ENCODE results near the gene EN2.
"Not testable (repeated sequence)": the region's sequence is repeated elsewhere in the genome, so short reads cannot be mapped to it uniquely, and the experiment has no call there.

Gene EN2

DNA sequence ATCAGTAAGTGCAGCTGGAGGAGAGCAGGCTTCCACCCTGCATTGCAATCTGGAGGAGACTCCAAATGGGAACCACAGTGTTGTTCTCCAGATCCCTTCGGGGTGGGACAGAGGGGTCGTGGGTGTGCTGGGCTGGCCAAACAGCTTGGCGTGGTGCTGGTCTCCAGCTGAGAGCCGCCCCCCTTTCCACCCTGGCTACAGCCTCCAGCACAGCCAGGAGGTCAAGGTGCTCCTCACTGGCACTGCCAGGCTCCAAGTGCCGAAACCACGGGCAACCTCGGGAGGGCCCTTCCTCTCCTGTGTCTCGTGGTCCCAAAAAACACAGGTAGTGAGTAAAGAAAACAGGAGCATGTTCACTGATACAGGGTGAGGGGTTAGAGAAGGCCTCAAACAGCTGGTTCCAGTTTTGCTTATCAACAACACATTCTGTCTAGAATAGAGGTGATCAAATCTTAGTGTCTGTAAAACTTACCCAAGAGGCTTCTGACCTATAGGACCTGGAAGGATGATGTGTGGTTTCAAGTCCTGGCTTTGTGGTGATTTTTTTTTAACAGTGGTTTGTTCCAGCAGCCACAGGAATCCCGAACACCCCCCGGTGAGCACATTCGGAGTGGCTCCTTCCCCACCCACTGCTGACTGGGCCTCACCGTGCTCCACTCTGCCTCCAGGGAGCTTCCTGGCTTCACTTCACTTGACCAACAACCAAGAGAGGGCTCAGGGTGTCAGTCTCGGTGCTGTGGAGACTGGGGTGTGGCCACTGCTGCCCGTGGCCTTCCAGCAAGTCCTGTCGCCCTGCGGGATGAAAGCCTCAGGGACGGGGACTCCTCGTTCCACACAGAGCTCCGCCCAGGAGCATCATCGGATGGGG is 31.2 kb upstream of the EN2 start:
- no peak for DNase-seq

GRCh38 chr7:155427411-155428038 is 30.4 kb upstream of the EN2 start:
- no peak for DNase-seq

GRCh38 chr7:155428171-155428834 is 29.6 kb upstream of the EN2 start:
- no peak for DNase-seq

DNA sequence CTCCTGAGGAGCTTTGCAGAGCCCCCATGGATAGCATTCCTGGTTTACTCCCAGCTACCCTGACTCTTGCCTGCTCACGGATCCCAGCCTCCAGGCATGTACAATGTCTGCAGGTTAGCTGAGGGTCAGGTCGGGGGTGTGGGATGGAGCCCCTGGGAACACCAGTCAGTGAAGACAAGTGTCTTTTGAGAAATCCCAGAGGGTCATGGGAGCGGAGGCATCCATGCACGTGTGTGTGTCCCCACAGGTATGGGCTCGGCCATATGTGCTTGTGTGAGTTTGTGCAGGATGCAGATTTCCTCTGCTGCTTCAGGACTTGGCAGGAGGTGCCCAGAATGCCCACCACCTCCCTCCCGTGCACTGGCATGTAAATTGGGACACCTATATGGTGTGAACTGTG is 28.3 kb upstream of the EN2 start:
- no peak for DNase-seq

DNA sequence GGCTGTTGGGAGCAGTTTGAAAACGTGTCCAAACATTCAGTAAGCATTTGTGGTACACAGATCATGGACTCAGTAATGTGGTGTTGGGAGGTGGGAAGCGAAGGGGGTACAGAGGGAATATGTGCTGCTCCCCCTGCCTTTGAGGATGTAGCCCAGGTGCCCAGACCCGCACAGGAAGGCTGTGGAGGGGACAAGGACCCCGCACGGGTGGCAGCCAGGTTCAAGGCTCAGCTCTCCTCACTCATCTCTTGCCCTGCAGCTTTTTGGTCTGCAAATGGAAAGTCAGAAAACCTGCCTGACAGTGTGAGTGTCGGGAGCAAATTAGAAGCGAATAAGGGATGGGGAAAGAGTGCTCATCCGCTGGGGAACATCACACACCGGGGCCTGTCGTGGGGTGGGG is 27.3 kb upstream of the EN2 start:
- no peak for DNase-seq

DNA sequence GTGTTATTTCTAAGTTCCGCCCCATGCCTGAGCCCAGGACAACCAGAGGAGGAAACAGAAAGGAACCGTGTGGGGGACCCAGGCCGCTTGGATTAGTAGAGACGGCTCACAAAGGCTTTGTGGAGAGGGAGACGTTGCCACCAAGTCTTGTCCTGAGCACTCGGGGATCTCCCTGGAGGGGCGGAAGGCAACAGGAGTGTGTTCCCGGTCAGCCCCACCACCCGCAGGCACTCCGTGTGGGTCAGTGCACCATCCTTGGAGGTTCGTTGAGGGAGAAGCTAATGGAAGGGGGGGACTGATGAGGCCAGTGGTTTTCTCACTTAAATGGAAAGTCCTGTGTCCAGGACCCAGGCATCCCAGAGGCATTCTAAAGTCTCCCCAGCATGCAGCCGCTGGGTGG is 26.7 kb upstream of the EN2 start:
- DNase-seq: no peak

DNA sequence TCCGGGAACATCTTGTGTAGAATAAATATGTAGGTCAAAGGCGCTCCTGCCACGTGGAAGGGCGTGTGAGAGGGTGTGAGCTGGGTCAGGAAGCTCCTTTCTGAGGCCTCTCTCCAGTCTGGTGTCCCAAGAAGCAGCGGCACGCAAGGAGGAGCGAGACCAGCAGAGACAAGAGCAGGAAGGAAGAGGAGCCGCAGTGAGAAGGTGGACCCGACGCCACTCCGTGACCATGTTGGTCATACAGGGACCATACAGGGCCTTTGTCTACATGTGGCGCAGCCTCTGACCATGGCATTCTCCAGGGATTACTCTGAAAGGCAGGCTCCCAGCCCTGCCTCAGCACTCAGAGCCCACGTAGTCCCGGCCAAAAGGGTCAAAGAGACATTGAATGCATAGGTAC is 26.2 kb upstream of the EN2 start:
- no peak for DNase-seq

DNA sequence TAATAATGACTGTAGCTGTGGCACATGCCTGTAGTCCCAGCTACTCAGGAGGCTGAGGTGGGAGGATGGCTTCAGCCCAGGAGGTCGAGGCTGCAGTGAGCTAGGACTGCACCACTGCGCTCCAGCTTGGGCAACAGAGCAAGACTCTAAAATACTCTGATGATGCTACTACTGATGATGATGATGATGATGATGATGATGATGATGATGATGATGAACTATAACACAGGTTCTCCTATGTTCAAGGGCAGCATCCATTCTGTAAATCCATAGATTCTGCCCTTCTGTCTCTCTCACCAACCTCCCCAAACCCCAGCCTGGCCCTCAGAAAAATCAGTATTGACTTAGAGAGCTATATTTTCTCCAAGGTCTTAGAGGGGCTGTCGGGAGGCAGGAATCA is 22.8 kb upstream of the EN2 start:
- no peak for DNase-seq

DNA sequence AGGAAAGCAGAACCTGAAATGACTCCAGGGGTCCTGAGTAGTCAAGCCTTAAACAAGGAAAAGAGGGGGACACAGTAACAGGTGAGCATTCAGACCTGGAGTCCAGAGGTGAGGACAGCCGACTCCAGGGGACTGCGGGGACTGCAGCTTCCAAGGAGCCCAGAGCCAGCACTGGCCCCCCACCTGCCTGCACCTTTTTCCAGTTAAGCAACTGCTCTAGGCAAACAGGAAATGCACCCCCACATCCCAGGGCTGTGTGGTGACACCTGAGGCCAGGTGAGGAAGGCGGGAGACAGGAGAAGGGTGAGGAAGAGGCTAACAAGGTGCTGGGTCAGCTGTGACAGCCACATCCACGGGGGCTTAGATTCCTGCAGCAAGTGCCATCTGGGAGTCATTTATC is 20.1 kb upstream of the EN2 start:
- DNase-seq: no peak

GRCh38 chr7:155438777-155439176 is 19.2 kb upstream of the EN2 start:
- DNase-seq: no peak

DNA sequence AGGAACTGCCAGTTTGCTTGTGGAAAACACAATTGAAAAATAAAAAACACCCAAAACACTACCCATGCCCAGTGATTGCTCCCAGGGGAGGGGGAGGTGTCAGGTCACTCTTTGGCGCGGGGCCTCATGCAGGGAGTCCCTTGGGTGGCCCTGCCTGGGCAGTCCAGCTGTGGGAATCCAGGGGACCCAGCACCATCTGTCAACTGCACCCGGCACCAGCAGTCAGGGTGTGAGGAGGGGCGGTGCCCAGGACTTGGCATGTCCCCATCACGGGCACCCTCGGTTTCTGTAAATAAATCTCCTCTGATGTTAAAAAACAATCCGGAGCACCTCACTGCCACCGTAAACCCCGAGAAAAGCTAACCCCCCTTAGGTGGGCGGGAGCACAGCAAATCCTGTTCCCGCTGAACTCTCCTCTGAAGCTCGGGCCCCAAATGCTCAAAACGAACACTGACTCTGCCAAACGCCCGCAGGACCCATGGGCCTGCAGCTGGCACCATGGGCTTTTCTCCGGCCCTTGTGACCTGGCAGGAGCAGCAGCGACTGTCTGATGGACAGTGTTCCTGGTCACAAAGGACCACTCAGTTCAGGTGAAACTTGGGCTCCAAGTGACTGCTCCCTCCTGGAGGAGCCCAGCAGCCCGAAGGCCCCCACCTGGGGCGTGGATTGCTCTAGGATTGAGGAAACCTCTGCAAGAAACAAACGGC is 18.5 kb upstream of the EN2 start:
- DNase-seq: no peak

GRCh38 chr7:155440018-155440410 is 17.9 kb upstream of the EN2 start:
- no peak for DNase-seq

GRCh38 chr7:155441856-155442255 is 16.1 kb upstream of the EN2 start:
- DNase-seq: no peak

GRCh38 chr7:155444746-155445145 is 13.2 kb upstream of the EN2 start:
- no peak for DNase-seq

DNA sequence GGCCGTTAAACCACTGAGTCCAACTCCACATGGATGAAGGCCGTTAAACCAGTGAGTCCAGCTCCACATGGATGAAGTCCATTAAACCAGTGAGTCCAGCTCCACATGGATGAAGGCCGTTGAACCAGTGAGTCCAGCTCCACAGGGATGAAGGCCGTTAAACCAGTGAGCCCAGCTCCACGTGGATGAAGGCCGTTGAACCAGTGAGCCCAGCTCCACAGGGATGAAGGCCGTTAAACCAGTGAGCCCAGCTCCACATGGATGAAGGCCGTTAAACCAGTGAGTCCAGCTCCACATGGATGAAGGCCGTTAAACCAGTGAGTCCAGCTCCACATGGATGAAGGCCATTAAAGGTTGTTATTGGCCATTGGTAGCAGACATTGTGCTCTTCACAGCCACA is 12.3 kb upstream of the EN2 start:
- DNase-seq: not testable (repeated sequence)

- no peak for DNase-seq
Observed at GRCh38 chr7:155447603-155448002, 10.3 kb upstream of the EN2 start.

DNA sequence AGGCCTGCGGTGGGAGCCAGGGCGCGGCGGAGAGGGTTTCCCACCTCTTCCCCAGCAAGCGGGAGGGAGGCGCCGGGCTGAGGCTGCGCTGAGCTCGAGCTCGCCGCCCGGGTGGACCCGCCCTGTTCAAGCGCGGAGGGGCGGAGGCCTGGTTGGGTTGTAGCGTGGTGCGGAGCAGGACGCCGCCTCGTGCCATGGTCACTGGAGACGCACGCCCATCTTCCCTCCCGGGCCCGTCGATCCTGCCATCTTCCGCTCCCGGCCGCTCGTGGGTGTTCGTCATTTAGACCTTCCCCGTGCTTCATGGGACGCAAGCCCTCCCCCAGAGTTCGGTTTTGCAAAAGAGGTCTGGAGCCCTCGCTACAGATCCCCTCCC is 9.3 kb upstream of the EN2 start:
- DNase-seq: no peak

- no peak for DNase-seq
Observed at GRCh38 chr7:155449008-155449868, 8.7 kb upstream of the EN2 start.

- DNase-seq: no peak
Observed at GRCh38 chr7:155449869-155450557, 7.9 kb upstream of the EN2 start.

DNA sequence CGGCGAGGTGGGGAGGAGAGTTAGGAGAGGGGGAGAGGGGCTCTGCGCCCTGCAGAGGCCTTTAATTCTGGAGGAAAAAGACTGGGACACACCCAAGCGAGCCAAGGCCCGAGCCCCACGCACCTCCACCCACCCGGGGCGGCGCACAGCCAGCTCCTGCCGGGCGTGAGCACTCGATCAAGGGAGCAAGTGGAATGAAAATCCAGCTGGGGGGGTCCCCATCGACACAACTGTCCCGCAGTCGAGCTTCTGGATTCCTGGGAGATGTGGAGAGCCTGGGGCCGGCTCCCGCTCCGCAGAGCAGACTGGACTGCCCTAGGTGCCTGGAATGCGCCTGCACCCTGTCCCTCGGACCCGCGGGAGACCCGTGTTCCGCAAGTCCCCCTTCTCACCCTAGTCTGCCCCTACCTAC is 7.4 kb upstream of the EN2 start:
- no peak for DNase-seq

- DNase-seq: no peak
Observed at GRCh38 chr7:155450970-155451801, 6.7 kb upstream of the EN2 start.

All from NCI-H774 (cell line).